HL-60 (cell line): Measurements from ENCODE around the gene ARL3.

Source experiments
- DNase-seq, 2 experiments: peaks; one replicate each; pipeline ENCODE4 v3.0.0-alpha.2; 2010 to 2020; ENCODE audit warnings: low read depth in 1 of 2, low spot score in 1 of 2
- H3K27ac ChIP-seq: fragments of 250-450 bp; sonication (Bioruptor Pico); replicated peaks from 2 replicates; pipeline ENCODE4 v1.5.1; 2020; ENCODE audit warnings: mild to moderate bottlenecking, moderate library complexity
- H3K27me3 ChIP-seq: fragments of 250-450 bp; sonication (Bioruptor Pico); 2 replicates; pipeline ENCODE4 v1.5.1; 2021; ENCODE audit warnings: mild to moderate bottlenecking, moderate library complexity; ENCODE audit not compliant: insufficient read depth, poor library complexity, severe bottlenecking
- H3K4me3 ChIP-seq: replicated peaks from 2 replicates; pipeline ENCODE4 v1.5.1; 2011; ENCODE audit warnings: mild to moderate bottlenecking, control low read depth, low read length; ENCODE audit not compliant: insufficient read depth
- CTCF ChIP-seq: IDR thresholded peaks from one replicate; pipeline ENCODE4 v1.5.1; 2011; ENCODE audit warnings: low read length, control low read depth, inconsistent platforms; ENCODE audit not compliant: insufficient read depth
- GABPA ChIP-seq: IDR thresholded peaks from 2 replicates; pipeline ENCODE4 v1.6.1; 2012; ENCODE audit warnings: low read depth
- POLR2AphosphoS5 ChIP-seq: IDR thresholded peaks from 2 replicates; pipeline ENCODE4 v1.6.1; 2012; ENCODE audit warnings: low read depth
- REST ChIP-seq: IDR thresholded peaks from 2 replicates; pipeline ENCODE4 v1.6.1; 2012; ENCODE audit warnings: low read depth; ENCODE audit not compliant: insufficient replicate concordance
- SPI1 ChIP-seq: IDR thresholded peaks from 2 replicates; pipeline ENCODE4 v1.6.1; 2012; ENCODE audit warnings: low read depth, mild to moderate bottlenecking, borderline replicate concordance
- long read RNA-seq: library from polyadenylated mRNA; unstranded; transcript quantifications from one replicate; pipeline ENCODE4 v2.0.0, GENCODE V29; 2020

The ARL3 gene
- long read RNA-seq, transcript ARL3-201 (6 exons, 3,844 nt), result major isoform, 10 of 16 reads
- long read RNA-seq, partial matches to known transcripts, result 4 of 16 reads
- long read RNA-seq, other reads (novel, unspliced or antisense), result 2 of 16 reads

- peak within 1 kb of the TSS; percentile 100 for H3K4me3 ChIP-seq
- no peaks in the 10 kb centered on the region for H3K27me3 ChIP-seq
- peak; percentile 98 for DNase-seq
- peak within 1 kb of the TSS; percentile 86 for H3K27ac ChIP-seq
- TF ChIP-seq CTCF (peak; percentile 19), REST (peak; percentile 25), SPI1 (peak; percentile 43; the same call in 1 of the 2 replicates), GABPA (no peak), POLR2AphosphoS5 (peak; percentile 49; the same call in 1 of the 2 replicates)
Observed at GRCh38 chr10:102713814-102714620, at the start of gene ARL3. TSS of gene ARL3 (minus strand) at chr10:102714397. CDS start at chr10:102714275, 122 bp downstream.

- no peaks in the 10 kb centered on the region for H3K27me3 ChIP-seq
- no peak for TF ChIP-seq REST
- no peak for TF ChIP-seq POLR2AphosphoS5
- no peak for TF ChIP-seq GABPA
- no peak for TF ChIP-seq CTCF
- TF ChIP-seq SPI1, result no peak
Observed at GRCh38 chr10:102763037-102763607, 48.9 kb upstream of the ARL3 start.

GRCh38 chr10:102762401-102763015, 48.3 kb upstream of the ARL3 start:
- no peak overlapping the region for H3K27ac ChIP-seq
- DNase-seq, result no peak
- TF ChIP-seq CTCF (no peak), POLR2AphosphoS5 (no peak), SPI1 (no peak), REST (no peak), GABPA (no peak)
- H3K4me3 ChIP-seq, result no peak overlapping the region
- no peaks in the 10 kb centered on the region for H3K27me3 ChIP-seq

More at GRCh38 chr10:102763037-102763607, 48.9 kb upstream of the ARL3 start:
- Histone ChIP-seq H3K27ac (no peak overlapping the region), H3K4me3 (no peak overlapping the region)
- DNase-seq, result no peak
